AG04449 (cell line): ENCODE results near the gene PATL2.
"Not testable (repeated sequence)": the region's sequence is repeated elsewhere in the genome, so short reads cannot be mapped to it uniquely, and the experiment has no call there.

Experiments
- CTCF ChIA-PET: fragments of 350-600 bp; formaldehyde crosslinking; extraction: SDS; loops from one replicate; lab custom pipeline; 2021; ENCODE audit warnings: antibody characterized with exemption; lab: Yijun Ruan, JAX
- POLR2A ChIA-PET: fragments of 400-600, 350-600 bp; formaldehyde crosslinking; extraction: SDS; loops from one replicate; lab custom pipeline; 2020; ENCODE audit warnings: antibody characterized with exemption, inconsistent platforms; lab: Yijun Ruan, JAX
- DNase-seq: peaks from one replicate; pipeline ENCODE4 v3.0.0-alpha.2; 2010; ENCODE audit warnings: low read depth, low spot score
- H3K4me3 ChIP-seq: 2 replicates; pipeline ENCODE4 v1.5.1; 2011; ENCODE audit warnings: low read depth, mild to moderate bottlenecking, control low read depth, low read length
- CTCF ChIP-seq: IDR thresholded peaks from one replicate; pipeline ENCODE4 v1.5.1; 2011; ENCODE audit warnings: mild to moderate bottlenecking, moderate library complexity, low read length, control low read depth, inconsistent platforms; ENCODE audit not compliant: insufficient read depth; ENCODE audit errors: missing control alignments

The PATL2 gene

GRCh38 chr15:44641651-44642050, 69.5 kb downstream of the PATL2 start:
- H3K4me3 ChIP-seq = no peak overlapping the region
- ChIA-PET CTCF (interaction anchor here (1.6 kb wide), 1 partner anchor 63 kb away, joined by 3 read pairs; no protein-coding TSS in a partner anchor), POLR2A (no interaction called here)
- no peak for DNase-seq
- TF ChIP-seq CTCF = no peak

DNA sequence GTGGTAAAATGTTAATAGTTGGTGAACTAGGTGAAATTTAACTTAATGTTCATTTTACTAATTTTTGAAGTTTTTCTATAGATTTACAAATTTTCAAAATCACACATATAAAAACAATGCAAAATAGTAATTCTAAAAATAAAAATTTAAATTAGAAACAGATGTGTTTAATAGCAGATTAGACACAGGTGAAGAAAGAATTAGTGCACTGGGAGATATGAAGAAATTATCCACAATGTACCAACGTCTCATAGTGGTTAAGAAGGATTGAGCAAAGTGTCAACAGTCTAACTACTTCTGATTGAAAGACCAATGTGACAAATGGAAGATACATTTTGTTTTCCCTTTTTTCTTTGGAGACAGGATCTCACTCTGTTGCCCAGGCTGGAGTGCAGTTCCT, 74.1 kb downstream of the PATL2 start:
- TF ChIP-seq CTCF = no peak
- ChIA-PET CTCF (no interaction called here), POLR2A (no interaction called here)
- no peak overlapping the region for H3K4me3 ChIP-seq
- no peak for DNase-seq

- H3K4me3 ChIP-seq = no peak overlapping the region
- CTCF ChIA-PET = interaction anchor here (0.6 to 2.5 kb wide), 5 partner anchors 19 to 105 kb away, joined by 3 to 8 read pairs (median 3); partner anchors contain the start of genes SPG11 and TRIM69
- POLR2A ChIA-PET = interaction anchor here (0.6 kb wide), 1 partner anchor 14 kb away, joined by 4 read pairs; no protein-coding TSS in a partner anchor
- DNase-seq = no peak
- no peak for TF ChIP-seq CTCF
Observed at GRCh38 chr15:44633603-44634002, 77.5 kb downstream of the PATL2 start.

- POLR2A ChIA-PET, H3K4me3 ChIP-seq, DNase-seq: not testable (repeated sequence)
- CTCF ChIA-PET = interaction anchor here (1.1 kb wide), 1 partner anchor 14 kb away, joined by 5 read pairs; no protein-coding TSS in a partner anchor
Observed at GRCh38 chr15:44625286-44625685, 85.8 kb downstream of the PATL2 start.

DNA sequence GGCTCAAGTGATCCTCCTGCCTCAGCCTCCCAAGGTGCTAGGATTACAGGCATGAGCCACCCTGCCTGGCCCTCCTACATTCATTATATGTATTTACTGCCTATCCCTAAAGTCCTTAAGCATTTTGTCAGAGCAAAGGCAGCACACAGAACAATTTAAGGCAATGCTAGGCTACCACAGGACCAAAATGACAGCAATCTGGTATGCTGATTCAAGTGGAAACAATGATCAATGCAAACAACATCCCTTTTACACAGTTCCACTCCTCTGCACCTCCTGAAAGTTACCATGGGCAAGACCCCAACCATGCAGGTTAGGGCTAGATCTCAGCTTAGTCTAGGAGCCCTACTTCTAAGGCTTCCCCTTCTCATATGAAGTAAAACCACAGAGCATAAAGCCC, 87.9 kb downstream of the PATL2 start:
- no peak overlapping the region for H3K4me3 ChIP-seq
- no peak for DNase-seq
- no peak for TF ChIP-seq CTCF
- ChIA-PET CTCF (no interaction called here), POLR2A (no interaction called here)

DNA sequence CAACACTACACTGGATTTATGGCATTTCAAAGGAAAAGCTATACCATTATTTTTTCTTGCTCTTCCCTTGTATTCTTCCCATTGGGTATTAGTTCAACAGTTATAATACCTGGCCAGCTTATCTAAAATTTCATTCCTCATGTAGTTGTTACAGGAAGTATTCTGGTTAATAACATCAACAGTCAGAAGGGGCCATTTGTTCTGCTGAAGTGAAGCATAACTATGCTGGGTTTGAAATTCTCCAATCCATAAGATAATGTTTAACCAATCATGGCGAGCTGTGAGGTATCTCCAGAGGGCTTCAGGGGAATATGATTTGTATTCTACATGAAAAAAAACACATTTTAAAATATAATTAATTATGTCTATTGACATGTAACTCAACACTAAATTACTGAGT, 91.0 kb downstream of the PATL2 start:
- no peak for DNase-seq
- TF ChIP-seq CTCF = no peak
- ChIA-PET POLR2A (interaction anchor here (0.6 kb wide), 1 partner anchor 14 kb away, joined by 4 read pairs; no protein-coding TSS in a partner anchor), CTCF (interaction anchor here (1.1 to 1.7 kb wide), 2 partner anchors 9 to 11 kb away, joined by 5 read pairs; no protein-coding TSS in a partner anchor)
- no peak overlapping the region for H3K4me3 ChIP-seq

DNA sequence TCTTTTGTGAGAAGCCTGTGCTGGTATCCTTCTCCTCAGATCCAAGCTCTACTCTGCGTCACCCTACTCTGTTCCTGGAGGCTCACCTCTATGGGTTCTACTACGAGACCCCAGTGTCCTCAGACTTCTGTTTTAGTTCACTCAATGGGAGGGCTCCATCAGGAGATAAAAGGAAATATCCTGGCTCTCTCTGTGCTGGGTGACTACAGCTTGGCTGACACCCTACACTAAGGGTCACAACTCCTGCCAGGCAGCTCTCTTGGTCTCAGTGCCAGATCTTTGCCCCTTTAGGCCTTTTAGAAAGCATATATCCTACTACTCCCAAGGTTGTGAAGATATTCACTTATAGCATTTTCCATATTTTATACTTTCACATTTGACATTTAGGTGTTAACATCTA, 94.1 kb downstream of the PATL2 start:
- no peak for TF ChIP-seq CTCF
- H3K4me3 ChIP-seq = no peak overlapping the region
- no peak for DNase-seq
- POLR2A ChIA-PET = no interaction called here
- CTCF ChIA-PET = interaction anchor here (0.8 to 1.0 kb wide), 2 partner anchors 9 to 25 kb away, joined by 4 read pairs; no protein-coding TSS in a partner anchor
